IMR-90 (cell line): ENCODE data around the gene FAM216B. TPM values are rescaled to one million over a fixed set of nuclear protein-coding genes. Genes with fewer than 3 reads are reported as not detected.
A peak's percentile ranks its signal among the peaks of the same experiment; 100 is the strongest.

Source experiments
- ATAC-seq: fragments of 200-7000 bp; cut with Tn5 transposase; 2 replicates; pipeline ENCODE4 v1.9.1; 2020; ENCODE audit warnings: low read depth, mild to moderate bottlenecking, moderate library complexity
- BruUV-seq: library from RNA; stranded (reverse); fragments of 400-500 nt; replicated peaks from 2 replicates; lab custom pipeline; 2021; lab: Mats Ljungman, UMichigan
- CTCF ChIA-PET: fragments of 300-600 bp; formaldehyde crosslinking; extraction: SDS; loops from one replicate; lab custom pipeline; 2021; ENCODE audit warnings: antibody characterized with exemption; lab: Yijun Ruan, JAX
- POLR2A ChIA-PET: fragments of 300-600 bp; sonication (Branson Sonifier 250); formaldehyde crosslinking; loops from one replicate; lab custom pipeline; 2022; ENCODE audit warnings: antibody characterized with exemption; ENCODE audit not compliant: unreplicated experiment; lab: Charles Lee
- DNase-seq: peaks from one replicate; pipeline ENCODE4 v3.0.0; 2013
- H2AFZ ChIP-seq: replicated peaks from 2 replicates; pipeline ENCODE3; 2013; ENCODE audit warnings: low read length, mild to moderate bottlenecking; ENCODE audit not compliant: poor library complexity
- H2AK5ac ChIP-seq: 2 replicates; pipeline ENCODE4 v1.6.1; 2013; ENCODE audit warnings: low read depth, low read length, inconsistent platforms
- H2AK9ac ChIP-seq: replicated peaks from 2 replicates; pipeline ENCODE3; 2013; ENCODE audit warnings: mild to moderate bottlenecking, low read depth, low read length, moderate library complexity; ENCODE audit not compliant: poor library complexity
- H2BK120ac ChIP-seq: 2 replicates; pipeline ENCODE4 v1.6.1; 2013; ENCODE audit warnings: low read depth, low read length, inconsistent platforms
- H2BK15ac ChIP-seq: 3 replicates; pipeline ENCODE4 v1.6.1; 2013; ENCODE audit warnings: low read depth, low read length, inconsistent platforms
- H2BK20ac ChIP-seq: 2 replicates; pipeline ENCODE4 v1.6.1; 2013; ENCODE audit warnings: low read depth, mild to moderate bottlenecking, inconsistent platforms, low read length, moderate library complexity
- H2BK5ac ChIP-seq: 2 replicates; pipeline ENCODE4 v1.6.1; 2013; ENCODE audit warnings: mild to moderate bottlenecking, low read depth, low read length, inconsistent platforms; ENCODE audit not compliant: poor library complexity, severe bottlenecking
- H3K14ac ChIP-seq: replicated peaks from 2 replicates; pipeline ENCODE4 v1.6.1; 2013; ENCODE audit warnings: low read depth, low read length, inconsistent platforms
- H3K18ac ChIP-seq: 2 replicates; pipeline ENCODE4 v1.6.1; 2013; ENCODE audit warnings: low read depth, low read length, control low read depth
- H3K23ac ChIP-seq: 2 replicates; pipeline ENCODE4 v1.6.1; 2013; ENCODE audit warnings: low read depth, low read length, inconsistent platforms
- H3K27ac ChIP-seq: 2 replicates; pipeline ENCODE4 v1.5.1; 2013; ENCODE audit warnings: mild to moderate bottlenecking, control low read depth, low read length; ENCODE audit not compliant: insufficient read depth
- H3K27me3 ChIP-seq: 2 replicates; pipeline ENCODE4 v1.6.1; 2013; ENCODE audit warnings: low read length; ENCODE audit not compliant: control insufficient read depth, insufficient read depth
- H3K36me3 ChIP-seq: 2 replicates; pipeline ENCODE4 v1.6.1; 2013; ENCODE audit warnings: low read length, mixed read lengths; ENCODE audit not compliant: control insufficient read depth, insufficient read depth
- H3K4ac ChIP-seq: 2 replicates; pipeline ENCODE4 v1.6.1; 2013; ENCODE audit warnings: low read depth, low read length, inconsistent platforms
- H3K4me1 ChIP-seq: 2 replicates; pipeline ENCODE4 v1.6.1; 2013; ENCODE audit warnings: low read length, mixed read lengths; ENCODE audit not compliant: control insufficient read depth, insufficient read depth
- H3K4me2 ChIP-seq: 2 replicates; pipeline ENCODE4 v1.6.1; 2013; ENCODE audit warnings: low read depth, mild to moderate bottlenecking, control low read depth, low read length, moderate library complexity
- H3K4me3 ChIP-seq: 2 replicates; pipeline ENCODE4 v1.5.1; 2013; ENCODE audit warnings: low read depth, mild to moderate bottlenecking, control low read depth, low read length, moderate library complexity; ENCODE audit not compliant: insufficient read depth
- H3K56ac ChIP-seq: 2 replicates; pipeline ENCODE4 v1.6.1; 2013; ENCODE audit warnings: low read length, inconsistent platforms; ENCODE audit not compliant: insufficient read depth; ENCODE audit errors: extremely low read depth
- H3K79me1 ChIP-seq, 2 experiments: 2 replicates each; pipeline ENCODE4 v1.6.1; 2013; ENCODE audit warnings: low read length in 2 of 2, inconsistent platforms in 1 of 2, low read depth in 1 of 2
- H3K9ac ChIP-seq: 2 replicates; pipeline ENCODE4 v1.6.1; 2013; ENCODE audit warnings: low read depth, low read length, control low read depth
- H3K9me1 ChIP-seq: 2 replicates; pipeline ENCODE4 v1.6.1; 2013; ENCODE audit warnings: low read length, inconsistent platforms; ENCODE audit not compliant: insufficient read depth
- H3K9me3 ChIP-seq: 2 replicates; pipeline ENCODE4 v1.6.1; 2013; ENCODE audit warnings: low read length; ENCODE audit not compliant: control insufficient read depth, insufficient read depth
- H4K20me1 ChIP-seq: 2 replicates; pipeline ENCODE4 v1.6.1; 2013; ENCODE audit warnings: low read length, inconsistent platforms; ENCODE audit not compliant: insufficient read depth
- H4K5ac ChIP-seq: 2 replicates; pipeline ENCODE4 v1.6.1; 2013; ENCODE audit warnings: mild to moderate bottlenecking, low read depth, low read length, control low read depth
- H4K8ac ChIP-seq, 2 experiments: 2 replicates each; pipeline ENCODE4 v1.6.1; 2013; ENCODE audit warnings: low read depth in 2 of 2, low read length in 2 of 2, control low read depth in 1 of 2, inconsistent platforms in 1 of 2
- H4K91ac ChIP-seq: 2 replicates; pipeline ENCODE4 v1.6.1; 2013; ENCODE audit warnings: low read depth, low read length, inconsistent platforms; ENCODE audit not compliant: insufficient read depth
- BHLHE40 ChIP-seq: fragments of 150-350 bp; IDR thresholded peaks from 2 replicates; pipeline ENCODE4 v1.6.1; 2016; ENCODE audit warnings: mild to moderate bottlenecking, low read depth, low read length
- CEBPB ChIP-seq: IDR thresholded peaks from 2 replicates; pipeline ENCODE4 v1.6.1; 2012; ENCODE audit warnings: low read depth, low read length, improper control_type of control experiment
- CHD1 ChIP-seq: IDR thresholded peaks from 2 replicates; pipeline ENCODE4 v1.6.1; 2012; ENCODE audit warnings: low read depth, low read length, improper control_type of control experiment
- CTCF ChIP-seq: conservative IDR thresholded peaks from 2 replicates; pipeline ENCODE4 v1.5.1; 2012; ENCODE audit warnings: mild to moderate bottlenecking, low read depth, low read length, improper control_type of control experiment
- ELK1 ChIP-seq: fragments of 150-350 bp; IDR thresholded peaks from 2 replicates; pipeline ENCODE4 v1.6.1; 2016; ENCODE audit warnings: low read depth, mild to moderate bottlenecking, low read length, moderate library complexity, borderline replicate concordance
- FOS ChIP-seq: fragments of 150-350 bp; IDR thresholded peaks from 2 replicates; pipeline ENCODE4 v1.6.1; 2016; ENCODE audit warnings: low read depth, low read length
- MAFK ChIP-seq: IDR thresholded peaks from 2 replicates; pipeline ENCODE4 v1.6.1; 2012; ENCODE audit warnings: low read depth, low read length, improper control_type of control experiment
- MAZ ChIP-seq: IDR thresholded peaks from 2 replicates; pipeline ENCODE4 v1.6.1; 2012; ENCODE audit warnings: low read depth, mild to moderate bottlenecking, low read length, improper control_type of control experiment, moderate library complexity, borderline replicate concordance
- MXI1 ChIP-seq: IDR thresholded peaks from 2 replicates; pipeline ENCODE4 v1.6.1; 2012; ENCODE audit warnings: low read depth, mild to moderate bottlenecking, low read length, moderate library complexity, borderline replicate concordance
- NFE2L2 ChIP-seq: fragments of 150-350 bp; IDR thresholded peaks from 2 replicates; pipeline ENCODE4 v1.6.1; 2016; ENCODE audit warnings: low read depth, mild to moderate bottlenecking, low read length
- POLR2A ChIP-seq: IDR thresholded peaks from 2 replicates; pipeline ENCODE4 v1.6.1; 2012; ENCODE audit warnings: mild to moderate bottlenecking, low read depth, low read length
- RAD21 ChIP-seq: IDR thresholded peaks from 2 replicates; pipeline ENCODE4 v1.6.1; 2012; ENCODE audit warnings: low read length, improper control_type of control experiment
- RCOR1 ChIP-seq: IDR thresholded peaks from 2 replicates; pipeline ENCODE4 v1.6.1; 2012; ENCODE audit warnings: mild to moderate bottlenecking, low read length, improper control_type of control experiment; ENCODE audit not compliant: insufficient replicate concordance
- RFX5 ChIP-seq: IDR thresholded peaks from 2 replicates; pipeline ENCODE4 v1.8.0; 2012; ENCODE audit warnings: low read depth, mild to moderate bottlenecking, low read length, moderate library complexity
- SMC3 ChIP-seq: fragments of 150-350 bp; IDR thresholded peaks from 2 replicates; pipeline ENCODE4 v1.6.1; 2016; ENCODE audit warnings: low read depth, mild to moderate bottlenecking, antibody characterized with exemption, low read length, moderate library complexity
- USF2 ChIP-seq: fragments of 150-350 bp; IDR thresholded peaks from 2 replicates; pipeline ENCODE4 v1.6.1; 2017; ENCODE audit warnings: mild to moderate bottlenecking, antibody characterized with exemption, low read length, low read depth
- WGBS, 2 experiments: methylation state at CpG; one replicate each; pipeline versions ENCODE4 v1.1.5 to v1.1.7; 2013; ENCODE audit warnings: missing lambda C conversion rate in 2 of 2; ENCODE audit not compliant: insufficient read length in 1 of 2; ENCODE audit errors: extremely low coverage in 2 of 2; 5-methylcytosine and 5-hydroxymethylcytosine counted together
- dilution Hi-C: fragments of 300-500 bp; cut with HindIII; formaldehyde crosslinking; loops from one replicate; pipeline ENCODE4 v1.14.3; 2018; ENCODE audit warnings: low sequenced_read_pairs; ENCODE audit not compliant: unreplicated experiment
- in situ Hi-C: fragments of 300-500 bp; cut with MboI; formaldehyde crosslinking; loops from 3 replicates; pipeline ENCODE4 v1.14.3; 2019; ENCODE audit warnings: low sequenced_read_pairs, inconsistent platforms, mixed read lengths
- intact Hi-C: fragments of 100-400 bp; cut with micrococcal nuclease; formaldehyde crosslinking; loops from 2 replicates; pipeline ENCODE4 v1.10.0; 2022
- polyA plus RNA-seq, 3 experiments: library from polyadenylated mRNA; depleted of rRNA; stranded (reverse); fragments of >200 nt; gene quantifications; 2 replicates each; pipeline ENCODE4 v1.2.3, GENCODE V29; 2012; ENCODE audit warnings: low replicate concordance in 1 of 3
- total RNA-seq: library from RNA; depleted of rRNA; stranded (reverse); fragments of >200 nt; gene quantifications from 2 replicates; pipeline ENCODE4 v1.2.3, GENCODE V29; 2012

FAM216B gene
- total and polyA plus RNA-seq, 2 of the 4 experiments (the other 2 are of a cell fraction) = not detected

- no peak overlapping the region for H3K27ac ChIP-seq
- H3K4me2 ChIP-seq = no peak overlapping the region
- WGBS, 2 experiments = no CpG with 5 or more reads among the region's 2 CpGs
- H4K91ac ChIP-seq = no peak overlapping the region
- TF ChIP-seq RCOR1 (no peak), NFE2L2 (peak; percentile 33; the same call in 1 of the 2 replicates), BHLHE40 (peak; percentile 77; the same call in 1 of the 2 replicates), CHD1 (no peak), USF2 (no peak), MAFK (no peak), SMC3 (no peak), MAZ (no peak), CTCF (no peak), FOS (peak; percentile 98), ELK1 (no peak), MXI1 (no peak), CEBPB (peak; percentile 62; the same call in 1 of the 2 replicates), RAD21 (no peak), POLR2A (no peak), RFX5 (no peak)
- H3K4me3 ChIP-seq = no peak overlapping the region
- peak; percentile 98 for DNase-seq
- BruUV-seq = no TSS peak
- H2BK120ac ChIP-seq = no peak overlapping the region
- no peak overlapping the region for H2BK20ac ChIP-seq
- H2AK9ac ChIP-seq = no peak overlapping the region
- no peak overlapping the region for H3K9ac ChIP-seq
- H2AFZ ChIP-seq = no peak overlapping the region
- ChIA-PET POLR2A (no interaction called here), CTCF (no interaction called here)
- dilution Hi-C loops (no loop called here), intact Hi-C loops (no loop called here), in situ Hi-C loops (no loop called here)
- H2AK5ac ChIP-seq = no peak overlapping the region
- no peak overlapping the region for H3K56ac ChIP-seq
- H3K27me3 ChIP-seq = no peaks in the 10 kb centered on the region
- ATAC-seq = peak; percentile 87
- no peak overlapping the region for H4K5ac ChIP-seq
- H3K9me1 ChIP-seq = no peaks in the 10 kb centered on the region
- H3K9me3 ChIP-seq = no peaks in the 10 kb centered on the region
- peak overlapping the region; percentile 65 for H2BK5ac ChIP-seq
- H3K36me3 ChIP-seq = no peaks in the 10 kb centered on the region
- H3K4me1 ChIP-seq = peaks cover 4% of the 10 kb centered on the region
- H3K4ac ChIP-seq = no peak overlapping the region
- H3K79me1 ChIP-seq = no peaks in the 10 kb centered on the region
- no peaks in the 10 kb centered on the region for H4K20me1 ChIP-seq
- H3K18ac ChIP-seq = no peak overlapping the region; the same call in 1 of the 2 replicates
- H4K8ac ChIP-seq = no peak overlapping the region
- H2BK15ac ChIP-seq = no peak overlapping the region
- no peak overlapping the region for H3K23ac ChIP-seq
- H3K14ac ChIP-seq = no peak overlapping the region
Observed at GRCh38 chr13:42762917-42763316, 18.5 kb upstream of the FAM216B start.
